PFSK-1 (cell line): Measurements from ENCODE around the gene TSPAN33.

Experiments used
- FOXP2 ChIP-seq: optimal IDR thresholded peaks from 2 replicates; pipeline ENCODE3; 2011; ENCODE audit warnings: borderline replicate concordance, control low read depth, inconsistent platforms; ENCODE audit not compliant: insufficient read depth; ENCODE audit errors: extremely low read length, extremely low read depth
- POLR2AphosphoS5 ChIP-seq: IDR thresholded peaks from 2 replicates; pipeline ENCODE4 v1.6.1; 2012; ENCODE audit warnings: low read depth, mild to moderate bottlenecking, control low read depth, low read length, moderate library complexity
- REST ChIP-seq, 2 experiments: IDR thresholded peaks; 2 replicates each; pipeline versions ENCODE4 v1.6.1 to v1.8.0; 2011 to 2012; ENCODE audit warnings: low read depth in 2 of 2, low read length in 2 of 2, control low read depth in 1 of 2, inconsistent platforms in 1 of 2, mild to moderate bottlenecking in 1 of 2, moderate library complexity in 1 of 2; ENCODE audit not compliant: insufficient read depth in 1 of 2
- SIN3A ChIP-seq: IDR thresholded peaks from 2 replicates; pipeline ENCODE4 v1.6.1; 2012; ENCODE audit warnings: mild to moderate bottlenecking, low read length, moderate library complexity, borderline replicate concordance; ENCODE audit not compliant: insufficient read depth
- TAF1 ChIP-seq: IDR thresholded peaks from 2 replicates; pipeline ENCODE4 v1.6.1; 2012; ENCODE audit warnings: low read length, control low read depth, borderline replicate concordance; ENCODE audit not compliant: insufficient read depth

Gene TSPAN33

DNA sequence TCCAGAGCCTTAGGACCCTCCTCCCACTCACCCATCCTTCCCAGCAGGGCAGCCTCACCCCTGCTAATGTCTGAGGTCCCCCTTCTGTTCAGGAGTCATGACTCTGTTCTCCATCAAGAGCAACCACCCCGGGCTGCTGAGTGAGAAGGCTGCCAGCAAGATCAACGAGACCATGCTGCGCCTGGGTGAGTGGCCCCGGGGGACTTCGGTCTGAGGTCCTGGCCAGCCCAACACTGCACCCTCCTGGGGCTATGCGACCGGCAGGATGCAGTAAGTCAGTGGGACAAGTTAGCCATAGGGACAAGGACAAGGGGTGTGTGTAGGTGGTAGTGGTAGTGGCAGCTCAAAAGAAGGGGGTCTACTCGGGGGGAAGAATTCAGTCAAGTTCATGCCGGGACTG lies 64.2 kb downstream of the TSPAN33 start:
- TF ChIP-seq POLR2AphosphoS5 (no peak), SIN3A (no peak), TAF1 (no peak), FOXP2 (no peak), REST (IDR thresholded peaks at IDR 0.05; ENCODE audit: insufficient read depth in 1 of 2, low read depth in 2 of 2, low read length in 2 of 2) (no peak)

- no peak for TF ChIP-seq TAF1
- TF ChIP-seq POLR2AphosphoS5: no peak
- no peak for TF ChIP-seq REST (IDR thresholded peaks at IDR 0.05; ENCODE audit: insufficient read depth in 1 of 2, low read depth in 2 of 2, low read length in 2 of 2)
- no peak for TF ChIP-seq SIN3A
- no peak for TF ChIP-seq FOXP2
Measured at GRCh38 chr7:129209067-129209926, 64.8 kb downstream of the TSPAN33 start.

- TF ChIP-seq TAF1: no peak
- TF ChIP-seq POLR2AphosphoS5: no peak
- TF ChIP-seq REST (IDR thresholded peaks at IDR 0.05; ENCODE audit: insufficient read depth in 1 of 2, low read depth in 2 of 2, low read length in 2 of 2): no peak
- TF ChIP-seq FOXP2: no peak
- no peak for TF ChIP-seq SIN3A
Measured at GRCh38 chr7:129210256-129210988, 65.9 kb downstream of the TSPAN33 start.

DNA sequence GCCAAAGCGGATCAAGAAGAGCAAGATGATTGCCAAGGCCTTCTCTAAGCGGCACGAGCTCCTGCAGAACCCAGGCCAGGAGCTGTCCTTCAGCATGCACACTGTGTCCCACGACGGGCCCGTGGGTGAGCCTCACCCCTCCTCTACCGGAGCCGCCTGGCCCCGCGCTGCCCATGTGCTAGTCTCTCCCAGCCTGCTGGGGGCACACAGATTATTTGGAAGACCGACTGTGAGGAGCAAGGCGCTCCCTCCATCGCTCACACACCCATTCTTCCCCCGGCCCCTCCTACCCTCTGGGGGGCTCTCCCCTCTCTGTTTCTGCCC lies 66.4 kb downstream of the TSPAN33 start:
- no peak for TF ChIP-seq POLR2AphosphoS5

DNA sequence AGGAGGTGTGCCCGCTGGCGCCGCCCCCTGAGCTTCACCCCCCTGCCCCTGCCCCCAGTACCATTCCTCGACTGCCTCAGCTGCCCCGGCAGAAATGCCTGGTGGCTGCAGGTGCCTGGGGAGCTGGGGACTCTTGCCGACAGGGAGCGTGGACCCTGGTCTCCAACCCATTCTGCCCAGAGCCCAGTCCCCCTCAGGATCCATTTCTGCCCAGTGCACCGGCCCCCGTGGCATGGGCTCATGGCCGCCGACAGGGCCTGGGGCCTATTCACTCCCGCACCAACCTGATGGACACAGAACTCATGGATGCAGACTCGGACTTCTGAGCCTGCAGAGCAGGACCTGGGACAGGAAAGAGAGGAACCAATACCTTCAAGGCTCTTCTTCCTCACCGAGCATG lies 67.6 kb downstream of the TSPAN33 start:
- TF ChIP-seq POLR2AphosphoS5 (no peak), FOXP2 (no peak), TAF1 (no peak), REST (IDR thresholded peaks at IDR 0.05; ENCODE audit: insufficient read depth in 1 of 2, low read depth in 2 of 2, low read length in 2 of 2) (no peak), SIN3A (no peak)
